AG10803 (cell line): ENCODE data around the gene UGP2.
"Not testable (repeated sequence)": the region's sequence is repeated elsewhere in the genome, so short reads cannot be mapped to it uniquely, and the experiment has no call there.

Experiments
- DNase-seq: peaks from one replicate; pipeline ENCODE4 v3.0.0; 2010; ENCODE audit warnings: low read depth
- H3K4me3 ChIP-seq: 2 replicates; pipeline ENCODE4 v1.5.1; 2011; ENCODE audit warnings: mild to moderate bottlenecking, low read length, control low read depth
- CTCF ChIP-seq: conservative IDR thresholded peaks from 2 replicates; pipeline ENCODE4 v1.5.1; 2011; ENCODE audit warnings: mild to moderate bottlenecking, low read length, control low read depth, inconsistent platforms

Gene UGP2

GRCh38 chr2:63926815-63927214 is 85.1 kb downstream of the UGP2 start:
- TF ChIP-seq CTCF: no peak
- no peak overlapping the region for H3K4me3 ChIP-seq
- DNase-seq: no peak

GRCh38 chr2:63932104-63932503 is 90.4 kb downstream of the UGP2 start:
- H3K4me3 ChIP-seq: not testable (repeated sequence)

More at GRCh38 chr2:63932104-63932503, 90.4 kb downstream of the UGP2 start:
- not testable (repeated sequence) for DNase-seq
